Muscle layer of colon (tissue), 2 donors: ENCODE results near the gene HEATR9.
"Not testable (repeated sequence)": the region's sequence is repeated elsewhere in the genome, so short reads cannot be mapped to it uniquely, and the experiment has no call there.

Experiments used
- H3K27ac ChIP-seq: one replicate; pipeline ENCODE4 v1.7.0; 2013; ENCODE audit warnings: low read depth, mild to moderate bottlenecking, low read length, moderate library complexity
- H3K27me3 ChIP-seq, 2 donors: one replicate each; pipeline ENCODE4 v1.7.0; 2013; ENCODE audit warnings: low read length in 2 of 2, mild to moderate bottlenecking in 2 of 2; ENCODE audit not compliant: insufficient read depth in 2 of 2, control insufficient read depth in 1 of 2
- H3K36me3 ChIP-seq: one replicate; pipeline ENCODE4 v1.7.0; 2013; ENCODE audit warnings: mild to moderate bottlenecking, low read length; ENCODE audit not compliant: insufficient read depth
- H3K4me1 ChIP-seq: one replicate; pipeline ENCODE4 v1.7.0; 2013; ENCODE audit warnings: mild to moderate bottlenecking, low read length; ENCODE audit not compliant: insufficient read depth
- H3K4me3 ChIP-seq, 2 donors: one replicate each; pipeline ENCODE4 v1.7.0; 2013; ENCODE audit warnings: low read length in 2 of 2, low read depth in 1 of 2, mild to moderate bottlenecking in 1 of 2, moderate library complexity in 1 of 2
- H3K9ac ChIP-seq: one replicate; pipeline ENCODE4 v1.7.0; 2013; ENCODE audit warnings: low read length
- H3K9me3 ChIP-seq: one replicate; pipeline ENCODE4 v1.7.0; 2013; ENCODE audit warnings: mild to moderate bottlenecking, low read length
- donor health status: abdominal sarcoma.
- donor health status: Adenocarcinoma of cecum.

The HEATR9 gene

DNA sequence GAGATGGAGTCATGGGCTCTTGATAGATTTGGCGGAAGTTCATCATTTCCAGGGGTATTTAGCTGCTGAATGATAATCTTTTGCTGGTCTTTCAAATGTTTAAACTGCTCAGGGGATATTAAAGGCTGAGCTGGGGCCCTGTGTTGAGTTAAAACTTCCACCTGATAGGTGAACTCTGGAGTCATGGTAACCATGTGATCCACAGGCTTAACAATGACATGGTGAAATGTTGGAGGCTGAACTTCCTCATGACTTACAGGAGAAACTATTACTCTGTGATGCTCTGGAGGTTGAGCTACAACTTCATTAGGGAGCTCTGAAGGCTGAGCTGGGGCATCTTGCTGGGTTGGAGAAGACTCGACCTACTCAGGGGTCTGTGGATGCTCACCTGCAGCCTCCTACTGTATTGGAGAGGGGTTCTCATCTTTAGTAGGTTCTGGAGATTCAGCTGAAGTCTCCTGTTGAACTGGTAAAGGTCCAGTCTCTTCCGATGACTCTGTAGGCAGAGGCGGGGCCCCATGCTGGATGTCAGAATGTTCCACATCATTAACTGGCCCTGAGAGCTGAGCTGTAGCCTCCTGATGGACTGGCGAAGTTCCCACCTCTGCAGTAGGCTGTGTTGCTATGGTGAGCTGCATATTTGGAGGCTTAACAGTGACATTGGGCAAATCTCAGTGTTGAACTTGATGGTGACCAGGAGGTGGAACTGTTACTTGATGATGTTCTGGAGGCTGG is 37.7 kb upstream of the HEATR9 start:
- Histone ChIP-seq H3K9ac (no peak overlapping the region), H3K9me3 (no peaks in the 10 kb centered on the region), H3K27ac (no peak overlapping the region), H3K27me3 (no peaks in the 10 kb centered on the region), H3K36me3 (no peaks in the 10 kb centered on the region), H3K4me3 (no peak overlapping the region), H3K4me1 (no peaks in the 10 kb centered on the region)

DNA sequence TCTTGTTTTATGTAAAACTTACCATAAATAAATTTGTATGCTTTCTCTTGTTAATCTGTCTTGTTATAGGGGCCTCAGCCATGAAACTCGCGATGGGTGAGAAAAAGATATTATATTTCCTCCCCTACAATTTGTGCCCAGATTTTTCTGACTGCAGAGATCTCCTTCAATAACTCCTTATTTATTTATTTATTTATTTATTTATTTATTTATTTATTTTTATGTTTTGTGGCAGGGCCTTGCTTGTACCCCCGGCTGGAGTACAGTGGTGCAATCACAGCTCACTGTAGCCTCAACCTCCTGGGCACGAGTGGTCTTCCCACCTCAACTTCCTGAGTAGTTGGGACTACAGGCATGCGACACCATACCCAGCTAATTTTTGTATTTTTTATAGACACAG is 34.8 kb upstream of the HEATR9 start:
- Histone ChIP-seq H3K4me1 (no peaks in the 10 kb centered on the region), H3K4me3 (no peak overlapping the region), H3K9ac (no peak overlapping the region), H3K27me3 (no peaks in the 10 kb centered on the region), H3K9me3 (no peaks in the 10 kb centered on the region), H3K36me3 (no peaks in the 10 kb centered on the region), H3K27ac (no peak overlapping the region)

DNA sequence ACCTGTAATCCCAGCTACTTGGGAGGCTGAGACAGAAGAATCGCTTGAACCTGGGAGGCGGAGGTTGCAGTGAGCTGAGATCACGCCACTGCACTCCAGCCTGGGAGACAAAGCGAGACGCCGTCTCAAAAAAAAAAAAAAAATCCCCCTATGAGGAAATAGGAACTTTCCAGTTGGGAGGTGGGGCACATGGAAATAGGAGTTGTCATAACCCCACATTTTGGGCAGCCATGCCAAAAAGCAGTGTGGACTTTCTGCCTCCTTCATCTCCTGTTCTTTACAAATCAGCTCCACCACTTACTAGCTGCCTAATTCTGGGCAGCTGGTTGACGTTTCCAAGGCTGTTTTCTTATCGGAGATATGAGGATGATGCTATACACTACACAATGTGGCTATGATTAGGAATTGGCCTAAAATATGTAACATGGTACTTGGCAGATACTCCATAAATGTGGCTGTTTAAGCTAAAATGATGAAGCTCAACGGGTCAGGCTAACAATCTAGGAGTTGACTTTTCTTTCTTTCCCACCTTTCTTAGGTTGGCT is 33.0 kb upstream of the HEATR9 start:
- no peak overlapping the region for H3K4me3 ChIP-seq
- no peak overlapping the region for H3K27ac ChIP-seq
- no peaks in the 10 kb centered on the region for H3K36me3 ChIP-seq
- H3K27me3 ChIP-seq = no peaks in the 10 kb centered on the region
- H3K9me3 ChIP-seq = no peaks in the 10 kb centered on the region
- no peak overlapping the region for H3K9ac ChIP-seq
- H3K4me1 ChIP-seq = no peaks in the 10 kb centered on the region

DNA sequence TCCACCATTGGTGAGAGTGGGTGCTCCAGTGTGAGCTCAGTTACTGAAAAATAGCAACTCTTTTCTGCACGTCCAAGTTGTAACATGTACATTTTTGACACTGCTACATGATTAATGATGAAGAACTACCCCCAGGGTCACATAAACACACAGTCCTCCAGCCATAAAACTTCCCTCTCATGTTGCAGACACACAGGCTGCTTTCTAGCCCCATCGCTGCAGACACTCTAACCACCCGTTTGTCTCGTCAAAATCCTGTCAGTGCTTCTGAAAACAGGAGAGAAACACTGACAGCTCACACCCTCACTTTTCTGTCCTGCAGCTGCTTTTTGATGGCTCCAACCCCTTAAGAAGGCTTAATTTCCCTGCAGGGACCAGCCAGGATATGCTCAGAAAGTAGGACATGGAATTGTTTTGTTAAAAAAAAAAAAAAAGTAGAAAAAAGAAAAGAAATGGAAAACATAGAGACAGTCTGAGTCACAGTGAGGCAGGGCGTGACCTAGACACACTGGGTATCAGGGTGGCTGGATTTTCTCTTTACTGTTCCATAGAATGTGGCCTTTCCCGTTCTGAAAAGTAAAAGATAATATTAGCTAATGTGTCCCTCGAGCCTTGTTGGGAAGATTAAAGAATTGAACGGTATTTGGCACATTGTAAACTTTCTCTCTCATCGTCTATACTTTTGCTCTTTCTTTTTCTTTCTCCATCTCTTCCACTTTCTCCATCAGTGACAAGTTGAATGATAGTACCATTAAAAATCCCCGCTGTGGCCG is 32.2 kb upstream of the HEATR9 start:
- H3K27me3 ChIP-seq = no peaks in the 10 kb centered on the region
- no peak overlapping the region for H3K27ac ChIP-seq
- H3K4me3 ChIP-seq = no peak overlapping the region
- no peak overlapping the region for H3K9ac ChIP-seq
- H3K4me1 ChIP-seq = no peaks in the 10 kb centered on the region
- no peaks in the 10 kb centered on the region for H3K36me3 ChIP-seq
- H3K9me3 ChIP-seq = no peaks in the 10 kb centered on the region

DNA sequence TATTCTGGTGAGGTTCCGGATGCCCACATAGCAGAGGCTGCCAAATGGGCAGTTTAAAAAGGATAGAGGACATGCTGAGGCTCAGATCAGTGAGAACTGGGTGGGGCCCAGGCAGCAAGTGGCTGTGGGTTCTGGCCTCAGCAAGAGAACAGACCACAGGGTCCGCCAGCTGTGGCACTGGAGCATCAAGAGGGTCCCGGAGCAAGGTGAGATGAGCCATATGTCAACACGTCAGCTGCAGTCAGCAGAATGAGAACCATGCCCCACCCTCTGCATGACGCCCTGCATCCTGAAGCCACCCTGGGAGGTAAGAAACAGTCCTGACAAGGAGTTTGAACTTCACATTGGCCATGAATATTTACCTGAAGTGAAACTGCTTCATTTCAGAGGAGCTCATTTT is 31.6 kb upstream of the HEATR9 start:
- no peaks in the 10 kb centered on the region for H3K9me3 ChIP-seq
- no peak overlapping the region for H3K9ac ChIP-seq
- no peak overlapping the region for H3K4me3 ChIP-seq
- H3K27ac ChIP-seq = no peak overlapping the region
- no peaks in the 10 kb centered on the region for H3K27me3 ChIP-seq
- no peaks in the 10 kb centered on the region for H3K36me3 ChIP-seq
- H3K4me1 ChIP-seq = no peaks in the 10 kb centered on the region

DNA sequence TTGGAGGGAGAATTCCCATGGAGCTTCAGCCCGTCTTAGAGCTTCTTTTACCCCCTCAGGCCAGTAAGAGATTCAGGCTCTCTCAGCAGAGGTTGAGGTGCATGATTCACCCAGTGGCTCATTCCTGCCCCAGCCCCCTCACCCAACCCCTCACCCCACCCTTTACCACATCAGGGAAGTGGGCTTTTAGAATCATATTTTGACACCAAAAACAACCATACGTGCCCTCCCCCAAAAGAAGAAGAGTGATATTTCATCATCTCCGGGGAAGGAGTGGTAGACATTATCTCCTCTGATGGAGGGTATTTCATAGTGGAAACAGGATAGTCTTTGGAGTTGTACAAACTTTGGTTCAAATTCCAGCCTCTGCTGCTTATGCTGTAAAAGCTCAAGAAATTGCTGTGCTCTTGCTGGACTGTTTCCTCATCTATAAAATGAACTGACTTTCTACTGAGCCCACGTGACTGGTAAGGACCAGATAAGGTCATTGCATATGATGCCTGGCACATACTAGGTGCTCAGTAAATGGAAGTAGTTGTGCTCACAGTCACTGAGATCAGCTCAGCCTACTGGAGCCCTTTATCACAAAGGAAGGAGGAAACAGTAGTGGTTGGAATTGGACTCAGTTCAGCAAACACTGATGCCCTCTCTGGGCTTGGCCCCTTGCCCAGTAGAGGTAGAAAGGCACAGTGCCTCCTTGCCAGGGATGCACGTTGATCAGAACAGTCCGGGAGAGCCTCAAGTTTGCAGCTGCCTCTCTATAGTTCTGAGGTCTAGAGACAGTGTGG is 29.8 kb upstream of the HEATR9 start:
- no peaks in the 10 kb centered on the region for H3K9me3 ChIP-seq

DNA sequence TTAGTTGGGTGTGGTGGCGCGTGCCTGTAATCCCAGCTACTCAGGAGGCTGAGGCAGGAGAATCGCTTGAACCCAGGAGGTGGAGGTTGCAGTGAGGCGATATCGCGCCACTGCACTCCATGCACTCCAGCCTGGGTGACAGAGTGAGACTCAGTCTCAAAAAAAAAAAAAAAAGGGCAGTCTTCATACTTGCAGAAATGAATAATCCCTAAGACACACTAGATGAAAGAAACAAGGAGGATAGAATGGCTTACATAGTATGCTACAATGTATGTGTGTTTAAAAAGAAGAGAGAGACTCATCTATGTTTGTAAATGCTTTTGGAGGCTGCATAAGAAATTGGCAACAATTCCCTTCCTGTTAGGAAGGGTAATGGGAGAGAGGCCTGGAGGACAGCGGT is 29.1 kb upstream of the HEATR9 start:
- H3K9me3 ChIP-seq, H3K4me1 ChIP-seq, H3K36me3 ChIP-seq, H3K27me3 ChIP-seq, H3K27ac ChIP-seq, H3K4me3 ChIP-seq, H3K9ac ChIP-seq: not testable (repeated sequence)

More for the DNA sequence above, 29.8 kb upstream of the HEATR9 start:
- Histone ChIP-seq H3K27ac (no peak overlapping the region), H3K4me3 (no peak overlapping the region), H3K9ac (no peak overlapping the region), H3K36me3 (no peaks in the 10 kb centered on the region), H3K27me3 (no peaks in the 10 kb centered on the region), H3K4me1 (no peaks in the 10 kb centered on the region)

DNA sequence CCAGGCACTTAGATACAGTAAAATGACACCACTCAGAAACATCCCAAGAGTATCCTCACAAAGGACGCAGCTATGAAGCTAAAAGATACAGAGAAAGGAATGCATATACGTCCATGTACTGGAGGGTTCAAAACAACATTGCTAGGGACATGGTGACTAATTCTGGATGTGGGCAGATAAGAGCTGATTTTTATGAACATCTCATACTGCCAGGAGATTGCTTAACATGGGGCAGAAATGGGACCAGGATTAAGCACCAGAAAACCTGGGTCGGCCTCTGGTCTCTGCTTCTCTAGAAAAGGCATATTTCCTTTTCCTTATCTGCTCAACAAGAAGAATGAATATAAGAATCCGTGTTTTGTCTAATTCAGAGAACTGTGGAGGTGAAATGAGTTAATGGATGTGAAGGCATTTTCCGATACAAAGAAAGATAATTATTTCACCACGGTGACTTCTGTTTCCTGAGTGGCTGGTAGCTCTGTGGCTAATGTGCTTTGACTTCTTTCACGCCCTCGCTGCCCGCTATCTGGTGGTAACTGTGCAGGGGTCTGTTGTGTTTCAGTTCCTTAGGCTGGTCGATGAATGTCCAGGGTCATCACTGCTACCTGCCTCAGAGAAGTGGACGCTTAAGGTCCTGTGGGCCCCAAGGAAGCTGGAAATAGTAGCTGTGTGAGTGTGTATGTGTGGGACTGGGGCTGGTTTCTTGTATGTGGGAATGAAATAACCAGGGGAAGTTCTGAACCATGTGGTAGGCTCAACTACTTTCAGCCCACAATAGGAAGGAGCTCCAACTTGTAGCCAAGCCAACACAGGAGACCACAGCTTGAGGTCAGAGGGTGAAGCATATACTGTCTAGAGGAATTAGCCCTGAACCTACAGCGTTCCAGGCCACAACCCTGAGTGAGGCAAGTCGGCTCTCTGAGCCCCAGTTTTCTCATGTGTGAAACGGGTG is 27.2 kb upstream of the HEATR9 start:
- Histone ChIP-seq H3K27ac (no peak overlapping the region), H3K9me3 (no peaks in the 10 kb centered on the region), H3K27me3 (no peaks in the 10 kb centered on the region), H3K4me3 (no peak overlapping the region), H3K9ac (no peak overlapping the region), H3K36me3 (no peaks in the 10 kb centered on the region), H3K4me1 (no peaks in the 10 kb centered on the region)

DNA sequence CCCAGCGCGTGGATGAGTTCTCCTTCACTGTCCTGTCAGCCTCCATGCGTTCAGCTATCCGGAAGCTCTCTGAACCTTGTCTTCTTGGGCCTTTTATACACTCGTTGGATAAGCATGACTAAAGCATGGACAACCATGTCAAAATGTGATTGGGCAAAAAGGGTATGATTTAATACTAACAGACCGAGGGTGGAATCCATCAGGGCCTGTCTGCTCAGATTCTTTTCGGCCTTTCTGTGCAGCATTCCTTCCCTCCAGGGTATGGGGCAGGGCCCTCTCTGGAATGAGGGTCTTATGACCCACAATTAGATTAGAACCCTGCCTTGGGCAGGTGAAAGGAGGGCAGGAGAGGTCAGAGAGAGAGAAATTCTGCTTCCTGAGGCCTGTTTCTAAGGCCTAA is 25.5 kb upstream of the HEATR9 start:
- H3K4me1 ChIP-seq = peaks cover 4% of the 10 kb centered on the region
- no peak overlapping the region for H3K4me3 ChIP-seq
- H3K9me3 ChIP-seq = no peaks in the 10 kb centered on the region
- no peak overlapping the region for H3K27ac ChIP-seq
- H3K36me3 ChIP-seq = no peaks in the 10 kb centered on the region
- no peak overlapping the region for H3K9ac ChIP-seq
- no peaks in the 10 kb centered on the region for H3K27me3 ChIP-seq

DNA sequence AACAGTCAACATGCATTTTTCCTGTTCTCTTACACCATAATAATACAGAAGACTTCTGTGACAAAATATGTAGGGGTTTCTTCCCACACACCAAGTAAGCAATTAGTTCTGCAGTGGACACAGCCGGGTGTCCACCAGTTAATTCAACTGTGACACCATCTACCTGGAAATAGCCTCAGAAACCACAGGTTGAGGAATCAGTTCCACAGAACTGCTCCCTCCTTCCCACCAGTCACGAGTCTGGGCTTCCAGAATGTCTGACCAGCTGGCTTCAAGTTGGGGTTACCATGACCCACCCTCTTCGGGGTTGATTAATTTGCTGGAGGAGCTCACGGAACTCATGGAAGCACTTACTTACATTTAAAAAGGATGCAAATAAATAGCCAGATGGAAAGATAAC is 25.1 kb upstream of the HEATR9 start:
- H3K9ac ChIP-seq = no peak overlapping the region
- H3K9me3 ChIP-seq = no peaks in the 10 kb centered on the region
- H3K36me3 ChIP-seq = no peaks in the 10 kb centered on the region
- no peak overlapping the region for H3K4me3 ChIP-seq
- H3K27ac ChIP-seq = no peak overlapping the region
- peaks cover 4% of the 10 kb centered on the region for H3K4me1 ChIP-seq
- no peaks in the 10 kb centered on the region for H3K27me3 ChIP-seq
